ENCODE data around the gene DCP1B.

Gene DCP1B

DNA sequence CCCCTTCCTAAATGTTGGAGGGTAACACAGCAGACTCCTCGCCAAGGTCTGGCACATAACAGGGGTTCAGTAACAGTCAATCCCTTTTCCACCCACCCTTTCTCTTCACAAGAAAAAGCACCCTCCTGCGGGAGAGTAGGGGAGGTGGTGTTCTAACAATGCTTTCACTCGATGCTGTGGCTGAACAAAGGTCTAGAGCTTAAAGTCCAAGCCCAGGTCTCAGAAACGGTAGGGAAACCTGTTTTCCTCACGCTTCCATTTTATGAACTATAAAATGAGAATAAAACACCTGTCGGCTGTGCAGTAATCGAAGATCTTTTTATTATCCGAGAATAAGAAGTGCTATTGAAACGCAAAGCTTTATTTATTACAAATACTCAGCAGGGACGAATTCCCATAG is 64.9 kb downstream of the DCP1B start:
- 0 out of 2 replicates have a peak overlapping the region, but pooled peaks have one; percentile 0 for H3K27ac ChIP-seq
- no peaks in the 10 kb centered on the region for H3K27me3 ChIP-seq (ENCODE audit: insufficient read depth, low read depth, severe bottlenecking)
- H3K36me3 ChIP-seq, result peaks cover 20% of the 10 kb centered on the region
- no peak overlapping the region for H3K4me3 ChIP-seq (ENCODE audit: low read depth, low read length)
- no peak for DNase-seq
- H3K9me3 ChIP-seq (ENCODE audit: severe bottlenecking), result peaks cover 1% of the 10 kb centered on the region
- no peak for TF ChIP-seq CTCF (IDR thresholded peaks at IDR 0.05; ENCODE audit: low read depth, low read length)

- Histone ChIP-seq H3K9me3 (ENCODE audit: severe bottlenecking) (no peaks in the 10 kb centered on the region), H3K36me3 (peaks cover 20% of the 10 kb centered on the region), H3K27me3 (ENCODE audit: insufficient read depth, low read depth, severe bottlenecking) (no peaks in the 10 kb centered on the region), H3K27ac (no peak overlapping the region), H3K4me3 (ENCODE audit: low read depth, low read length) (no peak overlapping the region)
- no peak for TF ChIP-seq CTCF (IDR thresholded peaks at IDR 0.05; ENCODE audit: low read depth, low read length)
- DNase-seq, result no peak
These were observed 66.6 kb downstream of the DCP1B start for GRCh38 chr12:1937481-1938224.

DNA sequence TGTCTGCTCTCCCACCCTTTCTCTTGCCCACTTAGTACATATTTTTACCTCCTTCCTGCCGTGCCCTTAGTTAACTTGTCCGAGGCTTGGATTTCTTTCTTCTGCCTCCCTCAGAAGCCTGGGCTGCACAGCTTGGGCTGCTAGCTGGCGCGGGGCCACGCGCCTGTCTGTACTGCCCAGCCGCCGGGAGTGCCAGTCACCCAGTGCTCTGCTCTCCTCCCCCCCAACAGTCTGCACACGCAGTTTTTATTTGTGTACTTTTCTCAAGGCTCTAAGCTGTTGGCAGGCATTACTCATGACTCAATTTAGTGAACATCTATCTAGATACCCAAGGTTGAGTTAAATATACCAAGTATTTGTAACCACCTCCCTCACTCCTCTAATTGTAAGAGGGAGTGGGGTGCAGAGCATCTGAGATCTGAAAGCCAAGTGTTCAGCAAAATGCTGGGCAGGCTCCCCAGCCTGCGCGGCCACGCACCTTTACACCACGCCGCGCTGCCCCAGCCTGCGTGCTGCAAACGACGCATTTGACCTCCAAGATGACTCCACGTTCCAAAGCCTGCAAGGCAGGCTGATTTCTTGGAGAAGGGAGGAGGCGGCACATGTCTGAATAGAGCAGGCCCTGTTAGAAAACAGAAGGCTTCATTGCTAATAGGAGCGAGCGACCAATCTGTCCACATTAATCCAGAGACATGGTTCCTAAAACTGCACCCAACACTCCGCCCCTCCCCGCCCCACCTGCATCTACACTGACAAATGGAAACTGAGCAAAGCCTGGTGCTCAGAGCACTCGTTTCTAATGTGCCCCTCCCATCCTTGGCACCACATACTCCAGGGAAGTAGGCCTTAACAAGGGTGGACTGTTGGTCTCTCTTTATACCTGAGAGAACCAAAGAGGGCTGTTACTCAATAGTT is 67.6 kb downstream of the DCP1B start:
- TF ChIP-seq CTCF (IDR thresholded peaks at IDR 0.05; ENCODE audit: low read depth, low read length), result no peak
- DNase-seq, result no peak
- Histone ChIP-seq H3K27me3 (ENCODE audit: insufficient read depth, low read depth, severe bottlenecking) (no peaks in the 10 kb centered on the region), H3K9me3 (ENCODE audit: severe bottlenecking) (no peaks in the 10 kb centered on the region), H3K36me3 (peaks cover 20% of the 10 kb centered on the region), H3K27ac (no peak overlapping the region), H3K4me3 (ENCODE audit: low read depth, low read length) (no peak overlapping the region)

- Histone ChIP-seq H3K27me3 (ENCODE audit: insufficient read depth, low read depth, severe bottlenecking) (no peaks in the 10 kb centered on the region), H3K9me3 (ENCODE audit: severe bottlenecking) (no peaks in the 10 kb centered on the region)
- DNase-seq, result no peak
These were observed 68.4 kb downstream of the DCP1B start for GRCh38 chr12:1935700-1936378.

DNA sequence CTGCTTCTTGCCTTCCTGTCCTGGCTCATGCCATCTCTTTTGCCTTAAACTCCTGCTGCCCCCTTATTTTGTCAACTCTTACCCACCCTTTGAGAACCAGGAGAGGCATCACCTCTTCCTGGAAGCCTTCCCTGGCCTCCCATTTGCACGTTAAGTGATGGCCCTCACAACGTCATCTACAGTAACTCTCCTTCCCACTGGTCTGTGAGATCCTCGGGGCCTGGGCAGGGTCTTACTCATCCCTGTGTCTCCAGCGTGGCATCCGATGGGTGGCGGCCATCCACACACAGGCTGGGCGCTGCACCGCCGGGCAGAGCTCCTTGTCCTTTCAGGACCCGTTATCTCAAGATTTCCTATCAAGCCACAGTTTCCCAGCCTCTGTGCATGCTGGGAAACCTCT is 69.0 kb downstream of the DCP1B start:
- no peaks in the 10 kb centered on the region for H3K9me3 ChIP-seq (ENCODE audit: severe bottlenecking)
- TF ChIP-seq CTCF (IDR thresholded peaks at IDR 0.05; ENCODE audit: low read depth, low read length), result no peak
- no peak for DNase-seq
- no peaks in the 10 kb centered on the region for H3K27me3 ChIP-seq (ENCODE audit: insufficient read depth, low read depth, severe bottlenecking)
- H3K36me3 ChIP-seq, result peaks cover 7% of the 10 kb centered on the region
- H3K27ac ChIP-seq, result no peak overlapping the region
- no peak overlapping the region for H3K4me3 ChIP-seq (ENCODE audit: low read depth, low read length)

More at GRCh38 chr12:1935700-1936378, 68.4 kb downstream of the DCP1B start:
- H3K36me3 ChIP-seq, result peaks cover 12% of the 10 kb centered on the region
- TF ChIP-seq CTCF (IDR thresholded peaks at IDR 0.05; ENCODE audit: low read depth, low read length), result no peak
- H3K4me3 ChIP-seq (ENCODE audit: low read depth, low read length), result no peak overlapping the region
- no peak overlapping the region for H3K27ac ChIP-seq
